Measurements from ENCODE around the gene PCK2. TPM values are rescaled to one million over a fixed set of nuclear protein-coding genes. Genes with fewer than 3 reads are reported as not detected.

Gene PCK2
- total RNA-seq, 2 donors from 2014 or later = 133 to 173 TPM

DNA sequence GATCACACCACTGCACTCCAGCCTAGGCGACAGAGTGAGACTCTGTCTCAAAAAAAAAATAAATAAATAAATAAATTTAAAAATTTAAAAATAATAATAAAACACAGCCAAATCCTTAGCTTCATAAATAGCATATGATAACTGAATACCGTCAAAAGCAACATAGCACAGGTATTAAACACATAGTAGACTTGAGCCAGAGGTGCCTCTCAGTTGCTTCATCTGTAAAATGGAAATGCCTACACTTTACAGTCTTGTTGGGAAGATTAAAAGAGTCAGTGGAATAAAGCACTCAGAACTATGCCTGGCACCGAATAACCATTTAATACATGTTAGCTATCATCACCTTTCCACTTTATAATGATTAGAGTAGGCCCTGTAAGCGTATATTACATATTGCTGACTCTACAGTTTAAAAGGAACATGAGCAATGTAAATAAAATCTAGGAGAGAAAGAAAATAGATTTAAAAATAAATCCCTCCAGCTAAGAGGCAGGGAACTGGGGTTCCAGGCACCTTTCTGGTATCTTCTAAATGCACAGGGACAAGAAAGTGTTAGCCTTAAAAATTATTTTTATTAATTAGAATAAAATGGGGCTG is 12.7 kb downstream of the PCK2 start:
- intact Hi-C loops (cut with DNase I) = loop anchor here (5.0 kb wide), 1 partner anchor 94 kb away; no protein-coding TSS in a partner anchor
- Histone ChIP-seq H3K9me3 (no peaks in the 10 kb centered on the region), H3K4me1 (no peaks in the 10 kb centered on the region), H3K27ac (no peak overlapping the region), H3K9ac (ENCODE audit: low read depth in 2 of 2, low read length in 2 of 2) (no peak overlapping the region), H3K36me3 (no peaks in the 10 kb centered on the region), H3K4me3 (no peak overlapping the region), H3K27me3 (no peaks in the 10 kb centered on the region)
- DNase-seq = no peak
- TF ChIP-seq, protein P1, sequence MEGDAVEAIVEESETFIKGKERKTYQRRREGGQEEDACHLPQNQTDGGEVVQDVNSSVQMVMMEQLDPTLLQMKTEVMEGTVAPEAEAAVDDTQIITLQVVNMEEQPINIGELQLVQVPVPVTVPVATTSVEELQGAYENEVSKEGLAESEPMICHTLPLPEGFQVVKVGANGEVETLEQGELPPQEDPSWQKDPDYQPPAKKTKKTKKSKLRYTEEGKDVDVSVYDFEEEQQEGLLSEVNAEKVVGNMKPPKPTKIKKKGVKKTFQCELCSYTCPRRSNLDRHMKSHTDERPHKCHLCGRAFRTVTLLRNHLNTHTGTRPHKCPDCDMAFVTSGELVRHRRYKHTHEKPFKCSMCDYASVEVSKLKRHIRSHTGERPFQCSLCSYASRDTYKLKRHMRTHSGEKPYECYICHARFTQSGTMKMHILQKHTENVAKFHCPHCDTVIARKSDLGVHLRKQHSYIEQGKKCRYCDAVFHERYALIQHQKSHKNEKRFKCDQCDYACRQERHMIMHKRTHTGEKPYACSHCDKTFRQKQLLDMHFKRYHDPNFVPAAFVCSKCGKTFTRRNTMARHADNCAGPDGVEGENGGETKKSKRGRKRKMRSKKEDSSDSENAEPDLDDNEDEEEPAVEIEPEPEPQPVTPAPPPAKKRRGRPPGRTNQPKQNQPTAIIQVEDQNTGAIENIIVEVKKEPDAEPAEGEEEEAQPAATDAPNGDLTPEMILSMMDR (IDR thresholded peaks at IDR 0.05) = no peak

DNA sequence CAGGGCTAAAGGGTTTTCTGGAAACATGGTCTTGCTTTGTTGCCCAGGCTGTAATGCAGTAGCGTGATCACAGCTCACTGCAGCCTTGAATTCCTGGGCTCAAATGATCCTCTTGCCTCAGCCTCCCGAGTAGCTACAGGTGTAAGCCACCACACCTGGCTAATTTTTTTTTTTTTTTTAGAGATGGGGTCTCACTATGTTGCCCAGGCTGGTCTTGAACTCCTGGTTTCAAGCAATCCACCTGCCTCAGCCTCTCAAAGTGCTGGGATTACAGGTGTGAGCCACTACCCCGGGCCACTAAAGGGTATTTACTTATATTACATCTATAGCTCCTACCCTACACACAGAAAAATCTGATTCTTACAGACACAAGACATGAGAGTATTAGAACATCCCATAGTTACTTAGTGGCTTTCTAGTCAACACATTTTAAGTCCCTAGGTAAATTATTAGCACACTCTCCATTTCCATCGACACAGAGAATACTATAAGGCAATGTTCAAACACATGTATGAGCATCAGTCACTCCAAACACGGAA is 14.3 kb downstream of the PCK2 start:
- TF ChIP-seq, protein P1 (IDR thresholded peaks at IDR 0.05) = no peak
- no peak for DNase-seq
- H3K36me3 ChIP-seq = no peaks in the 10 kb centered on the region
- intact Hi-C loops (cut with DNase I) = loop anchor here (5.0 kb wide), 1 partner anchor 96 kb away; no protein-coding TSS in a partner anchor
- peak overlapping the region; percentile 13 for H3K27ac ChIP-seq
- H3K4me3 ChIP-seq = no peak overlapping the region
- peak overlapping the region in 1 of 2 donors; percentile 75 for H3K9ac ChIP-seq (ENCODE audit: low read depth in 2 of 2, low read length in 2 of 2)
- H3K27me3 ChIP-seq = no peaks in the 10 kb centered on the region
- no peaks in the 10 kb centered on the region for H3K9me3 ChIP-seq
- no peaks in the 10 kb centered on the region for H3K4me1 ChIP-seq

DNA sequence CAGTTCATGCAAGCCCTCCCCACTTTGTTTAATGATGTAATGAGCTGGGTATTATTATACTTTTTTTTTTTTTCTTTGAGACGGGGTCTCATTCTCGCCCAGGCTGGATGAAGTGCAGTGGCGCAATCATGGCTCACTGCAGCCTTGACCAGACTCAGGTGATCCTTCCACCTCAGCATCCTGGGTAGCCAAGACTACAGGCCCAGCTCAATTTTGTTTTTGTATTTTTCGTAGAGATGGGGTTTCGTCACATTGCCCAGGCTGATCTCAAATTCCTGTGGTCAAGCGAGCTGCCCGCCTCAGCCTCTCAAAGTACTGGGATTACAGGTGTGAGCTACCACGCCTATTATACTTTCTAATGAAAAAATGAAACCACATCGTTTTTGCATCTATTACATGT is 15.9 kb downstream of the PCK2 start:
- Histone ChIP-seq H3K27ac (peak overlapping the region; percentile 23), H3K4me3 (no peak overlapping the region), H3K4me1 (no peaks in the 10 kb centered on the region), H3K9ac (ENCODE audit: low read depth in 2 of 2, low read length in 2 of 2) (no peak overlapping the region), H3K36me3 (no peaks in the 10 kb centered on the region), H3K9me3 (no peaks in the 10 kb centered on the region), H3K27me3 (no peaks in the 10 kb centered on the region)
- TF ChIP-seq, protein P1 (IDR thresholded peaks at IDR 0.05) = no peak
- intact Hi-C loops (cut with DNase I) = loop anchor here (2.0 kb wide), 1 partner anchor 51 kb away; no protein-coding TSS in a partner anchor
- DNase-seq = no peak

- DNase-seq = no peak
- TF ChIP-seq, protein P1 (IDR thresholded peaks at IDR 0.05) = no peak
- Histone ChIP-seq H3K27ac (peak overlapping the region; percentile 23), H3K9me3 (no peaks in the 10 kb centered on the region), H3K9ac (ENCODE audit: low read depth in 2 of 2, low read length in 2 of 2) (no peak overlapping the region), H3K4me3 (no peak overlapping the region), H3K4me1 (no peaks in the 10 kb centered on the region), H3K27me3 (no peaks in the 10 kb centered on the region), H3K36me3 (no peaks in the 10 kb centered on the region)
- intact Hi-C loops (cut with DNase I) = loop anchor here (2.0 kb wide), 1 partner anchor 52 kb away; no protein-coding TSS in a partner anchor
These were observed 16.4 kb downstream of the PCK2 start for GRCh38 chr14:24110523-24110922.

DNA sequence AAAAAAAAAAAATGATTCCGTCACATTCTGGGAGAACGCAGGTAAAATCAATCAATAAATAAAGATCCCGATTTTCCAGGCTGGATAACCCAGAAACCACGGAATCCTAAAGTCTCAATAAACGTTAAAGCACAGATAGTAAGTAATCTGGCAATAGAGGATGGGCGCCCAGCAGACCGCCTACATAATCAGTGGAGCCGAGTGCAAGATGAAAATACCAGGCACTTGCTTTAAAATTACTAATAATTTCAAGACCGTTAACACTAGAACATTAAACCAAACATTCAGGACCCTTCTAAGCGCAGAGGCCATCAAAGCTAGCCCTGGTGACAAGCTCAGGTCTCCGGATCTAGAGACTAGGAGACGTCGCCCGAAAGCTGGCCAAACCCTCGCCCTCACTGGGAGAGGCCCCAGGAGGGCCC is 19.3 kb downstream of the PCK2 start:
- TF ChIP-seq, protein P1 (IDR thresholded peaks at IDR 0.05) = no peak
- Histone ChIP-seq H3K27me3 (no peaks in the 10 kb centered on the region), H3K4me1 (peaks cover 6% of the 10 kb centered on the region), H3K9ac (ENCODE audit: low read depth in 2 of 2, low read length in 2 of 2) (peak overlapping the region; percentile 80 to 100), H3K4me3 (peak overlapping the region; percentile 80), H3K36me3 (peaks cover 2% of the 10 kb centered on the region), H3K27ac (peak overlapping the region; percentile 98), H3K9me3 (no peaks in the 10 kb centered on the region)
- intact Hi-C loops (cut with DNase I) = no loop called here
- no peak for DNase-seq
